OCI-LY3 (cell line): ENCODE measurements around the gene SLC12A4.

ENCODE experiments used
- H2AFZ ChIP-seq: fragments of 200-600, 300-600 bp; shearing (Covaris generic); 2 replicates; pipeline ENCODE4 v1.6.0; 2014; ENCODE audit warnings: antibody characterized with exemption, low read depth, low read length
- H3K27ac ChIP-seq: fragments of 200-600, 300-600 bp; sonication (generic); 2 replicates; pipeline ENCODE4 v1.5.1; 2014; ENCODE audit warnings: mild to moderate bottlenecking, low read length, moderate library complexity, mixed read lengths
- H3K27me3 ChIP-seq: fragments of 200-600, 300-600 bp; sonication (generic); 2 replicates; pipeline ENCODE4 v1.6.1; 2014; ENCODE audit warnings: low read depth, low read length, mixed read lengths
- H3K36me3 ChIP-seq: fragments of 200-600, 300-600 bp; sonication (generic); replicated peaks from 2 replicates; pipeline ENCODE3; 2014; ENCODE audit warnings: low read depth, low read length, mixed read lengths
- H3K4me1 ChIP-seq: fragments of 300-600, 200-600 bp; sonication (generic); 2 replicates; pipeline ENCODE4 v1.6.1; 2014; ENCODE audit warnings: low read length, mixed read lengths
- H3K4me2 ChIP-seq: fragments of 200-600, 300-600 bp; sonication (generic); 2 replicates; pipeline ENCODE4 v1.6.1; 2014; ENCODE audit warnings: low read length, mixed read lengths
- H3K4me3 ChIP-seq: fragments of 300-600, 200-600 bp; sonication (generic); 2 replicates; pipeline ENCODE4 v1.5.1; 2014; ENCODE audit warnings: antibody characterized with exemption, mild to moderate bottlenecking, low read length, moderate library complexity
- H3K79me2 ChIP-seq: fragments of 300-600, 200-600 bp; shearing (Covaris generic); 2 replicates; pipeline ENCODE4 v1.6.1; 2014; ENCODE audit warnings: mild to moderate bottlenecking, low read length, mixed read lengths
- H3K9ac ChIP-seq: fragments of 300-600, 200-600 bp; shearing (Covaris generic); 2 replicates; pipeline ENCODE4 v1.6.0; 2014; ENCODE audit warnings: mild to moderate bottlenecking, low read length, moderate library complexity
- H3K9me3 ChIP-seq: fragments of 200-600, 300-600 bp; shearing (Covaris generic); 2 replicates; pipeline ENCODE4 v1.6.1; 2014; ENCODE audit warnings: low read length, mixed read lengths; ENCODE audit not compliant: insufficient read depth
- H4K20me1 ChIP-seq: fragments of 200-600, 300-600 bp; sonication (generic); 2 replicates; pipeline ENCODE4 v1.6.1; 2016; ENCODE audit warnings: low read length, mixed read lengths; ENCODE audit not compliant: insufficient read depth
- CTCF ChIP-seq: fragments of 200-600, 300-600 bp; sonication (generic); IDR thresholded peaks from 2 replicates; pipeline ENCODE4 v1.5.1; 2014; ENCODE audit warnings: antibody characterized with exemption, low read length, low read depth
- EZH2phosphoT487 ChIP-seq: fragments of 200-600 bp; shearing (Covaris generic); IDR thresholded peaks from 2 replicates; pipeline ENCODE4 v1.6.1; 2018; ENCODE audit warnings: antibody characterized with exemption, mixed run types, low read depth

Gene SLC12A4

GRCh38 chr16:68009157-68009735 is 40.8 kb upstream of the SLC12A4 start:
- Histone ChIP-seq H3K4me2 (no peak overlapping the region), H3K36me3 (no peaks in the 10 kb centered on the region), H3K9ac (no peak overlapping the region), H3K79me2 (no peaks in the 10 kb centered on the region), H3K9me3 (no peaks in the 10 kb centered on the region), H3K4me3 (no peak overlapping the region), H4K20me1 (no peaks in the 10 kb centered on the region), H3K4me1 (0 out of 2 replicates have a peak, but pooled peaks cover 3% of the 10 kb centered on the region), H3K27ac (no peak overlapping the region), H2AFZ (no peak overlapping the region), H3K27me3 (no peaks in the 10 kb centered on the region)
- no peak for TF ChIP-seq CTCF
- no peak for TF ChIP-seq EZH2phosphoT487

- no peaks in the 10 kb centered on the region for H4K20me1 ChIP-seq
- no peak overlapping the region for H3K4me3 ChIP-seq
- H3K9me3 ChIP-seq: no peaks in the 10 kb centered on the region
- no peaks in the 10 kb centered on the region for H3K79me2 ChIP-seq
- H3K9ac ChIP-seq: no peak overlapping the region
- H3K27ac ChIP-seq: no peak overlapping the region
- H3K4me1 ChIP-seq: 0 out of 2 replicates have a peak, but pooled peaks cover 3% of the 10 kb centered on the region
- TF ChIP-seq CTCF: no peak
- TF ChIP-seq EZH2phosphoT487: no peak
- H3K36me3 ChIP-seq: no peaks in the 10 kb centered on the region
- H3K4me2 ChIP-seq: no peak overlapping the region
- peak overlapping the region; percentile 62; the same call in 1 of the 2 replicates for H2AFZ ChIP-seq
- H3K27me3 ChIP-seq: no peaks in the 10 kb centered on the region
These were observed 37.4 kb upstream of the SLC12A4 start for GRCh38 chr16:68005786-68006286.

- Histone ChIP-seq H3K9me3 (no peaks in the 10 kb centered on the region), H4K20me1 (no peaks in the 10 kb centered on the region), H3K79me2 (no peaks in the 10 kb centered on the region), H3K4me3 (no peak overlapping the region), H3K36me3 (no peaks in the 10 kb centered on the region), H3K4me2 (no peak overlapping the region), H3K27ac (no peak overlapping the region), H2AFZ (no peak overlapping the region), H3K9ac (no peak overlapping the region), H3K27me3 (no peaks in the 10 kb centered on the region), H3K4me1 (peaks cover 7% of the 10 kb centered on the region)
- TF ChIP-seq EZH2phosphoT487: no peak
- no peak for TF ChIP-seq CTCF
These were observed 36.8 kb upstream of the SLC12A4 start for GRCh38 chr16:68005211-68005610.

GRCh38 chr16:68003031-68003430 is 34.6 kb upstream of the SLC12A4 start:
- no peak overlapping the region for H3K4me2 ChIP-seq
- TF ChIP-seq CTCF: no peak
- no peak for TF ChIP-seq EZH2phosphoT487
- no peaks in the 10 kb centered on the region for H3K9me3 ChIP-seq
- no peaks in the 10 kb centered on the region for H3K27me3 ChIP-seq
- H3K79me2 ChIP-seq: no peaks in the 10 kb centered on the region
- no peak overlapping the region for H3K4me3 ChIP-seq
- no peaks in the 10 kb centered on the region for H3K36me3 ChIP-seq
- no peak overlapping the region for H3K27ac ChIP-seq
- peaks cover 13% of the 10 kb centered on the region for H3K4me1 ChIP-seq
- no peak overlapping the region for H3K9ac ChIP-seq
- no peak overlapping the region for H2AFZ ChIP-seq
- no peaks in the 10 kb centered on the region for H4K20me1 ChIP-seq
